ENCODE measurements around the gene RPS6KC1.

GRCh38 chr1:213260311-213261075 lies 209.5 kb downstream of the RPS6KC1 start:
- no peak for TF ChIP-seq CTCF (IDR thresholded peaks at IDR 0.05)
- TF ChIP-seq POLR2A (IDR thresholded peaks at IDR 0.05), result no peak
- no peak for TF ChIP-seq EP300 (IDR thresholded peaks at IDR 0.05)

Measured in tibial nerve (tissue), 4 donors.